NCI-H2171 (cell line): ENCODE data around the gene MAX.
A peak's percentile ranks its signal among the peaks of the same experiment; 100 is the strongest.

ENCODE experiments used
- DNase-seq: peaks from one replicate; lab custom pipeline; 2025; lab: John Stamatoyannopoulos, UW

MAX gene

GRCh38 chr14:65072937-65073336, 29.4 kb downstream of the MAX start:
- DNase-seq, result no peak

DNA sequence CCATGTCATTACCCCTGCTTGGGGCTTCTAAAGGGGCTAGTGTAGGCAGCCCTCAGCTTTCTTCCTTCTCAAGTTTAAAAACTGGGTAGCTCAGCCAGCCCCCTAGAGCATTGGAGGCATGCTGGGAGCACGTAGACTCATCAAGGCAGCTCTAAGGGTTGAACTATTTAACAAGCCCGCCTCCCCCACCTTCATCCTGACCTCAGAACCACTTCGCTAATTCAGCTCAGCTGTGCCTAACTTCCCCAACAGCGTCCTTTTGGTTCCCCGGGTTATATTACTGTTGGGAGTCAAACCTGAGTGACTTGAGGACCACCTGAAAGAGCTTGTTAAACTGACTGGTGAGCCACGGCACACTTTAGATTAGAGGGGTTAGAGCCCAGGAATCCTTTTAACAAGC, 30.1 kb downstream of the MAX start:
- no peak for DNase-seq

DNA sequence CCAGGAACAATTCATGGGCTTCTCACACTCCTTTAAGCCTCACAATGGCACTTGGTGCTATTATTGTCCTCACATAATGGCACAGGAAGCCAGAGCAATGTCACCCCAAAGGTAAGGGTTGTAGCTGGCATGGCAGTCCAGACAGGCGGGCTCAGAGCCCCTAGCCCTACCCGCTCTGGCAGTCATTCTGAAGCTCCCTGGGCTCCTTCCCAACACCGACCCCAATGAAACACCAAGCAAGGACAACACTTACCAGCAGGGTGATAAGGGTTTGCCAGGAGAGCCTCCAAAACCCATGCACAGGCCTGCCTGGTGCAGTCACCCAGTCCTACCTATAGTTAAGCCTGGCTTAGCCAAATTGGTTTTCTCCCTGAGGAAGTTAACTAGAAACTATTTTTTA, 30.8 kb downstream of the MAX start:
- DNase-seq, result no peak

- DNase-seq, result peak; percentile 97
Measured at GRCh38 chr14:65070471-65070976, 31.8 kb downstream of the MAX start.

DNA sequence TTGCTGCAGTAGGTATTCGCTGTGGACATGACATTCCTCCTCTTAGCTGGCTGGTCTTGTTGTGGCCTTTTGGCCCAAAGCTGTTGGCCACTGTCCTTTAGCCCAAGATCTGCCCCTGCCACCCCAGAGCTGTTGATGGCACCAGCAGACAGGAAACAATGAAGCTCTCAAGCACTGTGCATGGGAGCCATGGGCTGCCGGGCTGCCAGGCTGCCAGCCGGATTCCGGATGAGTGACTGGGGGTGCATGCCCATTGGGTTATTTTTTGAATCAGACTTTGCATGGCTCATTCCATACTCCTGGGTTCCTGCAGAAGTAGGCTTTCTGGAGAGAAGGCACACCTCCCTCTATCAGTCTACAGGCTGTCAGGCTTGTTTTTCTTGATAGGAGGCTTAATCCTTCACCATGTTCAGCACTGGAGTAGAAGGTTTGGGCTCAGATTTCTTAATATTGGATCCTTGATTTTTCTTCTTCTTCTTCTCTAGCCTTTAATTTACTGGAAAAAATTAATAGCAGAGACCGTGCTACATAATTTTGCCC, 32.4 kb downstream of the MAX start:
- DNase-seq, result no peak

DNA sequence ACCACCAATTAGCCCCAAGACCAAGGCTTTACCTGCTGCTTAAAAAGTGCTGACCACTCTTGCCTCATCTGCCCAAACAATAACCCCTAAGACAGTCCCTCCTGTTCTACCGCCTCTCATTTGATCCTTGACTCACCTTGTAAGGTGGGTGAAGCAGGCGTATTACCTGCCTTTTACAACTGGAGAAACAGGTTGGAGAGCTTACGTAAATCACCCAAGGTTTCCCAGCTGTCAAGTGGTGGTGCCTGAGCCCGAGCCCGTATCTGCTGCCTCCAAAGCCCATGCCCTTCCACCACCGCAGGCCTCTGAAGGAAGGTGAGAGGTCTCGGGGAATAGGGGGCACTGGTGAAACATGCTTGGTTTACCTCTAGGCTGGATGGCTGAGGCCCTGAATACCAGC, 36.6 kb downstream of the MAX start:
- no peak for DNase-seq

DNA sequence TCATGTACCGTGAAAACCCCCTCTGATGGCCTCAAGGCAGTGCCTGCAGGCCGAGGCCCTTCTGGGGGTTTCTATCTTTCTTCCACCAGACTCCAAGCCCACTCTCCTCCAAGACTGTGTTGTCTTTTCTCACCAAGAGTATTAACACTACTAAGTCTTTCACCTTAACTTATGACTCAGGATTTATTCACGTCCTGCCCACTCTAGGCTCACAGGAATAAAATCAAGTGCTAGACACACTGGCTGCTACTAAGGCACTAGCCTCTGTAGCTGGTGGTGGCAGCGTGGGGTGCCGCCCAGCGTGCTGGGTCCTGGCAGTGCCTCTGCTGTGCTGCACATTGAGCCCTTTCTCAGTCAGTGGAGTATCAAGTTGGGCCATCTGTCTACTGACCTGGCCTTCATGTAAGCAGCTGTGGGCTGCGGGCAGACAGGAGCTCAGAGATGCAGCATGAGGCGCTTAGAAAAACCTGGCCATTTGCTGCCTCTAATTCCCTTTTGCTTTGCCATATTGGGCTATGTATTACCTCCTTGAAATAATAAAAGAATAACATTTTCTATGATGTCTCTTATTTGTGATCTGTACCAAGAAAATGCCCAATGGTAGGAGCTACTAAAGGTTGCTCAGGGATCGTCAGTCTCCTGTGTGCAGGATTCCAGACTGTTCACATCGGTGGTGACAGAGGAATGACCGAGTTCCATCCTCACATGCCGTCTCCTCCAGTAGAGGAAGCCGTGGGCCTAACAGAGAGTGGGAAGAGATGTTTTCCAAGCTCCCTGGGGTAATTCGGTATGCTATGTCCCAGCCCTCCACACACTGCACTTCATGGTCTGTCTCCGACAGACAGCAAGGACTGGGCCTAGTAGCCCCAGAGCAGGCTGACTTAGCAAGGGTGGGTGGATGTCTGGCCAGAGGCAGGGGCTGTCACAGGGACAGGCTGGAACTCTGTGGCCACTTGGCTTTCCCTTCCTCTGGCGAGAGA, 39.9 kb downstream of the MAX start:
- no peak for DNase-seq

- no peak for DNase-seq
Measured at GRCh38 chr14:65057695-65058094, 44.6 kb downstream of the MAX start.

DNA sequence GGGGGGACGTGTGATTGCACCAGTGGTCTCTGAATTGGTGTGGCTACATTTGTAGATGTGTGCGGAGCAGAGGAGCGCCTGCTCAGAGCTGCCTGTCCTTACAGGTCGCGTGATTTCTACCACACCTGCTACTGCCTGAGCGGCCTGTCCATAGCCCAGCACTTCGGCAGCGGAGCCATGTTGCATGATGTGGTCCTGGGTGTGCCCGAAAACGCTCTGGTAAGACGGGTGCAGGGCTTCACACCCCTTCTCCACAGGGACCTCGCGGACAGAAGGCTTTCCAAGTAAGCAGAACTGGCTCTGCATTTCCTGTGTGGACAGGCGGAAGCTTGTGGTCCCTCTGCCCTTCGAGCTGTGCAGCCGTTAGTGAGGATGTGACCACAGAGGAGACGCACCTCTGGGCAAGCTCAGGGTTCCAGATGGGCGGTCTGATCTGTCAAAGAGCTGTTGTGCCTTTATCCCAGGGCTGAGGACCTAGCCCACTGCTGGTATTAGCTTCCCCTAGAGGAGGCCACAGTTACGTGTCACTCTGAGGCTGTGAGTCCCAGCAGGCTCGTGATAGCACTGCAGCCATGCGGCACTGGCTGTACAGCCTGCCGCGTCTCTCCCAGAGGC, 47.7 kb downstream of the MAX start:
- no peak for DNase-seq

DNA sequence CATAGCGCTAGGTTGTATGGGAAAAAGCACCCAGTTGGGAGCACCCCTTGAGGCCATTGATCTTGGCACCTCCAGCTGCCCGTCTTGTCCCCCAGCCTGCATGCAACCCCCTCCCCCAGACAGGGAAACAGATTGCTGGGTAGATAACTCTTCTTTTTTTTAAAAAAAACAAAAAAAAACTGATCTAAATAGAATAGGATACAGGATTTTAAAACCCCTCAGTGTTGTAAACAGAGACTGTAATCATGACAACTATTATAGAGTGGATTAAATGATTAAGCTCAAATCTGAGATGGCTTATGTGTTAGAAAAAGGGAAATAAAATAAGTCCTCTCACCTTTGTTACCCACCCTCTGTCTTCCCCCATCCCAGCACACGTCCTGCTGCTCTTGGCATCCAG, 48.9 kb downstream of the MAX start:
- DNase-seq, result no peak

- DNase-seq, result no peak
Measured at GRCh38 chr14:65052832-65053231, 49.5 kb downstream of the MAX start.

GRCh38 chr14:65045709-65046108, 56.6 kb downstream of the MAX start:
- no peak for DNase-seq

DNA sequence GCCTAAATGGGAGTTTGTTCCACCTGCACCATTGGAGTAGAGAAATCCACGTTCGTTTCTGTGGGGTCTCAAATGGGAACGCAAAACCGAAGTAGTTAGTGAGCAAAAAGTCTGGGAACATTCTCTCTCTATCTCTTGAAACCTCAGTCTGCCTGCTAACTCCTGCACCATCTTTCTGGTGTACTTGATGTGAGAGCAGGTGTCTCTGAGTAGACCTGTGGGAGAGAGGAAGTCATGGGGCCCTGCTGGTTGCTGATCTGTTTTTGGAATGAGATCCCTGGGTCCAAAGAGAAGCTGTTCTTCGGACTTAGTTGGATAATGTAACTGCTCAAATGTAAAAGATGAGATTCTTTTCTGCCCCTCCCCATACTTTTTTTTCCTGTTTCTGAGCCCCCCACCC, 57.3 kb downstream of the MAX start:
- no peak for DNase-seq

- no peak for DNase-seq
Measured at GRCh38 chr14:65044596-65044959, 57.7 kb downstream of the MAX start.

DNA sequence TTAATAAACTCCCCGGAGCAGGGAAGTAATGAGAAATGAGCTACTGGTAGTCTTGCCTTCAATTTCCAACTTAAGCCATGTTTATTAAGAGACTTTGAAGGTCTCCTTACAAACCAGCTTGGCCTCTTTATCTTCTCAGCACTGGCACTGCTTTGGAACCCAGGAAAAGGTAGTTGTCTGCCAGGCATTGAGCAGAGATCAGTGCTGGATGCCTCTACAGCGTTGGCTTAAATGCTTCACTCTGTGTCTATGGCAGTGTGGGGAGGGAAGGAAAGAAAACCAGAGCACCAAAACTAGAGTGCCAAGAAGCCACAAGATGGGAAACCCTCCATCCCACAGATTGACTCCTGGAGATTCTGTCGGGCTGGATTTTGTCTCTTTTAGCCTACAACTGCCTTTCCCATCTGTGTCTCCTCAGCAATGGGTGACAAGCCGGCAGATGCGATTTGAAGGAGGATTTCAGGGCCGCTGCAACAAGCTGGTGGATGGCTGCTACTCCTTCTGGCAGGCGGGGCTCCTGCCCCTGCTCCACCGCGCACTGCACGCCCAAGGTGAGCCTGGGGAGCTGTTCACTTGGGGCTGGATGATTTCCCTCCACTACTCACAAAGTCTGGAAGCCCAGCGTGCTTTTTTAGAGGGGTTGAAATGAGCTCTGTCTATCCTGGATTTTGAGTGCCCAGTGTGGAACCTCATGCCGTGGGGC, 58.3 kb downstream of the MAX start:
- no peak for DNase-seq

GRCh38 chr14:65042731-65043372, 59.5 kb downstream of the MAX start:
- DNase-seq, result no peak

- no peak for DNase-seq
Measured at GRCh38 chr14:65042296-65042695, 60.0 kb downstream of the MAX start.

DNA sequence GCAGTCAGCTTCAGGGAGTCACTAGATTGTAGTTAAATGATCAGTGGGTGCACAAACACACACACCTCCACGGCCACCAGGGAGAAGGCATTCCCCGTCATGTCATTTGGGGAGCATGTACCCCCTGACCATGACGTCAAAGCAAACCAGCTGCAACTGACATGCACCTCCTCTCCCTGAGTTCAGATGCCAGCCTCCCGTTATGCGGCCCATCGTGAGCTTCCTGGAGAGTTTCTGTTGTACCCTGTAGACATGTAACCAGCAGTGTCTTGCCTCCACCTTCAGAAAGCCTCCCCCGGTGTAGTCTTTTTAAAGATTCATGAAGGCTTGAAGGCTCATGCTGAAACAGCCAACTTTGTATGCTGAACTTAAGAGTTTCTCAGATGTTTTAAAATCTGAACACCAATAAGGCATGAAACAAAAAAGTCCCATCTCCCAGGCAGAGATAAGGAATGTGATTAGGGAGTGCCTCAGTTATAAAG, 60.8 kb downstream of the MAX start:
- no peak for DNase-seq

- no peak for DNase-seq
Measured at GRCh38 chr14:65040666-65041433, 61.5 kb downstream of the MAX start.

DNA sequence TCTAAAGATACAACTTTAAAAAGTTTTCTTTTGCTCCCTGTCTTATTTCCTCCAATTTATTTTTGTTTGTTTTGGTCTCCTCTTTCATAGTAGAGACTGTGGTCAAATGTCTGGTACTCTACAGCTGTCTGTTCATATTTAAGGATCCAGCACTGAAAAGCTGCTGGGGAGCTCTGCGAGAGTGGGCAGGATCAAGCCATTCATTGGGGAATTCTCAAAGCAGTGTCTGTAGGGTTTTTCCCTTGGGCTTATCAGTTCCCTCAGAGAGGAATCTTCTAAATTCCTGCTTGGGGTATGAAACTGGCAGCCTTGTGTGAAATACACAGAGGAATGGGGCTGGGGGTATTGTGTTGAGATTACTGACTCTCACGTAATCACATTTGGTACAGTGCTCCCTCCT, 63.4 kb downstream of the MAX start:
- DNase-seq, result no peak

GRCh38 chr14:65035049-65035448, 67.3 kb downstream of the MAX start:
- DNase-seq, result no peak
